Lung (tissue), 12 donors: Measurements from ENCODE around the gene ASCC2. TPM values are rescaled to one million over a fixed set of nuclear protein-coding genes. Genes with fewer than 3 reads are reported as not detected.

Source experiments
- ATAC-seq: fragments of 200-7000 bp; cut with Tn5 transposase; one replicate; pipeline ENCODE4 v1.9.1; 2020; ENCODE audit warnings: moderate number of reproducible peaks; ENCODE audit not compliant: insufficient read depth, low FRiP score
- DNase-seq, 3 donors: peaks; one replicate each; pipeline ENCODE4 v3.0.0-alpha.2; 2013 to 2017
- H3K27ac ChIP-seq, 2 donors: one replicate each; pipeline ENCODE4 v1.5.1; 2013; ENCODE audit warnings: mild to moderate bottlenecking in 2 of 2, moderate library complexity in 2 of 2, control low read depth in 1 of 2, inconsistent platforms in 1 of 2, low read depth in 1 of 2, low read length in 1 of 2
- H3K27me3 ChIP-seq, 3 donors: one replicate each; pipeline ENCODE4 v1.5.1; 2013; ENCODE audit warnings: low read length in 2 of 3; ENCODE audit not compliant: control insufficient read depth in 3 of 3, insufficient read depth in 3 of 3
- H3K36me3 ChIP-seq, 4 donors: one replicate each; pipeline ENCODE4 v1.5.1; 2013; ENCODE audit warnings: low read length in 4 of 4, mild to moderate bottlenecking in 1 of 4, moderate library complexity in 1 of 4; ENCODE audit not compliant: control insufficient read depth in 4 of 4, insufficient read depth in 4 of 4
- H3K4me1 ChIP-seq, 5 donors: one replicate each; pipeline ENCODE4 v1.5.1; 2013; ENCODE audit warnings: low read length in 5 of 5, mild to moderate bottlenecking in 2 of 5, moderate library complexity in 1 of 5; ENCODE audit not compliant: control insufficient read depth in 5 of 5, insufficient read depth in 5 of 5
- H3K4me3 ChIP-seq: one replicate; pipeline ENCODE4 v1.5.1; 2013; ENCODE audit warnings: mild to moderate bottlenecking, control low read depth, moderate library complexity
- H3K9ac ChIP-seq, 2 donors: one replicate each; pipeline ENCODE4 v1.5.1; 2013; ENCODE audit warnings: low read length in 2 of 2, control low read depth in 1 of 2; ENCODE audit not compliant: insufficient read depth in 1 of 2
- H3K9me3 ChIP-seq, 4 donors: one replicate each; pipeline ENCODE4 v1.5.1; 2013; ENCODE audit warnings: low read length in 3 of 4, mild to moderate bottlenecking in 1 of 4, moderate library complexity in 1 of 4; ENCODE audit not compliant: control insufficient read depth in 4 of 4, insufficient read depth in 3 of 4
- WGBS, 2 donors: extraction: QIAGEN DNeasy Blood & Tissue Kit; methylation state at CpG; one replicate each; pipeline ENCODE4 v1.1.7; 2013; 5-methylcytosine and 5-hydroxymethylcytosine counted together
- polyA plus RNA-seq, 2 donors: library from polyadenylated mRNA; stranded (reverse); fragments of 200-250 nt; gene quantifications; one replicate each; pipeline ENCODE4 v1.2.1, GENCODE V29; 2013
- total RNA-seq, 2 donors: library from RNA; depleted of rRNA in 1 of 2; stranded (reverse); fragments of >200 nt in 1 of 2; gene quantifications; one replicate each; pipeline ENCODE4 v1.2.1, GENCODE V29; 2014 to 2021
- TF ChIP-seq, protein P1 (sequence below): IDR thresholded peaks from 2 replicates; pipeline ENCODE4 v1.5.1; 2012; ENCODE audit warnings: mild to moderate bottlenecking; ENCODE audit errors: control extremely low read depth, extremely low read depth
- donor health status: control.
- donor health status: control.
- donor health status: Bipolar disorder and iron deficiency.
- donor health status: healthy.
- donor health status: DM: yes; HTN: yes; CAD: no.

ASCC2 gene
- total and polyA plus RNA-seq, 4 donors: 38.6 to 61.6 (median 53.6) TPM

GRCh38 chr22:29765905-29766631 is 72.0 kb downstream of the ASCC2 start:
- Histone ChIP-seq H3K36me3 (peaks cover 9 to 17% (median 10%) of the 10 kb centered on the region in 4 donors), H3K4me1 (peaks cover 5 to 18% (median 14%) of the 10 kb centered on the region in 5 donors), H3K9ac (peak overlapping the region; percentile 57 to 73), H3K9me3 (no peaks in the 10 kb centered on the region), H3K27me3 (no peaks in the 10 kb centered on the region), H3K4me3 (peak overlapping the region; percentile 80), H3K27ac (peak overlapping the region; percentile 45 to 90)
- WGBS, 2 donors: 57 to 58% methylated on average over 15 of the region's 15 CpGs
- peak in 1 of 3 donors; percentile 5 for DNase-seq
- ATAC-seq: no peak
- TF ChIP-seq, protein P1, sequence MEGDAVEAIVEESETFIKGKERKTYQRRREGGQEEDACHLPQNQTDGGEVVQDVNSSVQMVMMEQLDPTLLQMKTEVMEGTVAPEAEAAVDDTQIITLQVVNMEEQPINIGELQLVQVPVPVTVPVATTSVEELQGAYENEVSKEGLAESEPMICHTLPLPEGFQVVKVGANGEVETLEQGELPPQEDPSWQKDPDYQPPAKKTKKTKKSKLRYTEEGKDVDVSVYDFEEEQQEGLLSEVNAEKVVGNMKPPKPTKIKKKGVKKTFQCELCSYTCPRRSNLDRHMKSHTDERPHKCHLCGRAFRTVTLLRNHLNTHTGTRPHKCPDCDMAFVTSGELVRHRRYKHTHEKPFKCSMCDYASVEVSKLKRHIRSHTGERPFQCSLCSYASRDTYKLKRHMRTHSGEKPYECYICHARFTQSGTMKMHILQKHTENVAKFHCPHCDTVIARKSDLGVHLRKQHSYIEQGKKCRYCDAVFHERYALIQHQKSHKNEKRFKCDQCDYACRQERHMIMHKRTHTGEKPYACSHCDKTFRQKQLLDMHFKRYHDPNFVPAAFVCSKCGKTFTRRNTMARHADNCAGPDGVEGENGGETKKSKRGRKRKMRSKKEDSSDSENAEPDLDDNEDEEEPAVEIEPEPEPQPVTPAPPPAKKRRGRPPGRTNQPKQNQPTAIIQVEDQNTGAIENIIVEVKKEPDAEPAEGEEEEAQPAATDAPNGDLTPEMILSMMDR: no peak

- 86 to 95% methylated on average over 15 of the region's 15 CpGs for WGBS, 2 donors
- Histone ChIP-seq H3K9ac (no peak overlapping the region), H3K36me3 (peaks cover 0 to 4% (median under 1%) of the 10 kb centered on the region in 4 donors), H3K27ac (no peak overlapping the region), H3K4me1 (peaks cover 4 to 9% (median 5%) of the 10 kb centered on the region in 5 donors), H3K9me3 (no peaks in the 10 kb centered on the region), H3K27me3 (no peaks in the 10 kb centered on the region), H3K4me3 (no peak overlapping the region)
- TF ChIP-seq, protein P1: no peak
- ATAC-seq (no peak), DNase-seq (no peak)
Observed at GRCh38 chr22:29762263-29762662, 75.8 kb downstream of the ASCC2 start.

- Histone ChIP-seq H3K4me3 (no peak overlapping the region), H3K36me3 (peaks cover 0 to 4% (median 0%) of the 10 kb centered on the region in 4 donors), H3K27me3 (no peaks in the 10 kb centered on the region), H3K27ac (no peak overlapping the region), H3K9me3 (no peaks in the 10 kb centered on the region), H3K9ac (no peak overlapping the region), H3K4me1 (no peaks in the 10 kb centered on the region)
- ATAC-seq (no peak), DNase-seq (no peak)
- TF ChIP-seq, protein P1: no peak
- 86 to 91% methylated on average over 5 of the region's 5 CpGs for WGBS, 2 donors
Observed at GRCh38 chr22:29758959-29759358, 79.1 kb downstream of the ASCC2 start.
